HepG2 (cell line): ENCODE data around the gene EFHD2.
"Not testable (repeated sequence)": the region's sequence is repeated elsewhere in the genome, so short reads cannot be mapped to it uniquely, and the experiment has no call there.

ENCODE experiments used
- AFF4 ChIP-seq: sonication (generic); formaldehyde crosslinking; IDR thresholded peaks from 2 replicates; pipeline ENCODE4 v1.4.0; 2020; ENCODE audit warnings: missing genetic modification reagents
- BHLHE40 ChIP-seq: IDR thresholded peaks from 2 replicates; pipeline ENCODE4 v1.6.1; 2011; ENCODE audit warnings: low read length, improper control_type of control experiment
- BRD4 ChIP-seq: sonication (generic); formaldehyde crosslinking; IDR thresholded peaks from 2 replicates; pipeline ENCODE4 v1.4.0; 2020; ENCODE audit warnings: missing genetic modification reagents
- CREB1 ChIP-seq, 2 experiments: fragments of 450-650 bp in 1 of 2; IDR thresholded peaks; 2 replicates each; pipeline ENCODE4 v1.6.1; 2016 to 2017; ENCODE audit warnings: control low read depth in 1 of 2, mild to moderate bottlenecking in 1 of 2, missing compliant biosample characterization in 1 of 2, missing genetic modification characterization in 1 of 2
- EZH2 ChIP-seq: conservative IDR thresholded peaks from 2 replicates; pipeline ENCODE4 v1.6.1; 2012; ENCODE audit warnings: mild to moderate bottlenecking, low read depth, low read length, moderate library complexity
- GABPA ChIP-seq, 2 experiments: IDR thresholded peaks; 2 replicates each; pipeline ENCODE4 v1.6.1; 2011 to 2016; ENCODE audit warnings: low read depth in 2 of 2, low read length in 1 of 2, missing biosample characterization in 1 of 2, missing genetic modification characterization in 1 of 2
- MAX ChIP-seq: IDR thresholded peaks from 2 replicates; pipeline ENCODE4 v1.6.1; 2012; ENCODE audit warnings: inconsistent platforms
- PHF21A ChIP-seq: sonication (generic); formaldehyde crosslinking; IDR thresholded peaks from 2 replicates; pipeline ENCODE4 v1.5.0; 2020; ENCODE audit warnings: mild to moderate bottlenecking, missing genetic modification reagents
- SMAD1 ChIP-seq: sonication (generic); formaldehyde crosslinking; IDR thresholded peaks from 2 replicates; pipeline ENCODE4 v1.4.0; 2020; ENCODE audit warnings: missing genetic modification reagents, low read depth, mild to moderate bottlenecking, borderline replicate concordance
- ZFX ChIP-seq: sonication (generic); formaldehyde crosslinking; IDR thresholded peaks from 2 replicates; pipeline ENCODE4 v1.4.0; 2020; ENCODE audit warnings: mild to moderate bottlenecking, low read depth, missing genetic modification reagents, moderate library complexity
- ZNF207 ChIP-seq: fragments of 450-650 bp; IDR thresholded peaks from 2 replicates; pipeline ENCODE4 v1.6.1; 2016; ENCODE audit warnings: antibody characterized with exemption, borderline replicate concordance
- ZNF329 ChIP-seq: sonication (generic); formaldehyde crosslinking; IDR thresholded peaks from 2 replicates; pipeline ENCODE4 v1.9.0; 2021; ENCODE audit warnings: low read depth, mild to moderate bottlenecking, missing genetic modification reagents
- ZNF33A ChIP-seq: sonication (generic); formaldehyde crosslinking; IDR thresholded peaks from 2 replicates; pipeline ENCODE4 v1.5.1; 2020; ENCODE audit warnings: missing genetic modification reagents, mild to moderate bottlenecking, moderate library complexity, borderline replicate concordance

GRCh38 chr1:15463926-15464322, 54.2 kb downstream of the EFHD2 start:
- TF ChIP-seq EZH2; GABPA (IDR thresholded peaks at IDR 0.05; ENCODE audit: low read depth, low read length); GABPA (CRISPR knock-in tag; IDR thresholded peaks at IDR 0.05; ENCODE audit: low read depth); ZNF329 (CRISPR knock-in tag); BHLHE40; MAX; ZFX (CRISPR knock-in tag); CREB1 (IDR thresholded peaks at IDR 0.05); CREB1 (CRISPR knock-in tag; IDR thresholded peaks at IDR 0.05); BRD4 (CRISPR knock-in tag); ZNF207; SMAD1 (CRISPR knock-in tag); ZNF33A (CRISPR knock-in tag); AFF4 (CRISPR knock-in tag); PHF21A (CRISPR knock-in tag): not testable (repeated sequence)
